Esophagus squamous epithelium (tissue), 5 donors: ENCODE results near the gene HNRNPK. TPM values are rescaled to one million over a fixed set of nuclear protein-coding genes. Genes with fewer than 3 reads are reported as not detected.
A peak's percentile ranks its signal among the peaks of the same experiment; 100 is the strongest.
"Not testable (repeated sequence)": the region's sequence is repeated elsewhere in the genome, so short reads cannot be mapped to it uniquely, and the experiment has no call there.

Experiments used
- DNase-seq: peaks from one replicate; lab custom pipeline; 2025; lab: John Stamatoyannopoulos, UW
- H3K27ac ChIP-seq, 4 donors: fragments of 200-600 bp; sonication (generic); one replicate each; pipeline ENCODE4 v1.5.1; 2016 to 2019; ENCODE audit warnings: mild to moderate bottlenecking in 1 of 4
- H3K27me3 ChIP-seq, 4 donors: fragments of 200-600 bp; sonication (generic); 1 replicate in 3 of 4; 2 replicates in 1 of 4; pipeline versions ENCODE4 v1.5.1 to v1.6.0; 2017 to 2021; ENCODE audit warnings: antibody characterized with exemption in 1 of 4
- H3K36me3 ChIP-seq, 3 donors: fragments of 200-600 bp; sonication (generic); one replicate each; pipeline ENCODE4 v1.5.1; 2016 to 2019
- H3K4me1 ChIP-seq, 3 donors: fragments of 200-600 bp; sonication (generic); one replicate each; pipeline ENCODE4 v1.5.1; 2017 to 2019
- H3K4me3 ChIP-seq, 4 donors: fragments of 200-600 bp; sonication (generic); 1 replicate in 3 of 4; 2 replicates in 1 of 4; pipeline ENCODE4 v1.5.1; 2016 to 2019; ENCODE audit warnings: mild to moderate bottlenecking in 2 of 4, moderate library complexity in 1 of 4
- H3K9me3 ChIP-seq, 3 donors: fragments of 200-600 bp; sonication (generic); one replicate each; pipeline ENCODE4 v1.5.1; 2016 to 2019
- CTCF ChIP-seq, 6 experiments: fragments of 450-650 bp in 4 of 6; fragments of 200-600 bp in 2 of 6; sonication (generic) in 2 of 6; IDR thresholded peaks; one replicate each; pipeline ENCODE4 v1.5.1; 2016 to 2019; ENCODE audit warnings: antibody characterized with exemption in 6 of 6, mild to moderate bottlenecking in 4 of 6, moderate library complexity in 4 of 6
- POLR2A ChIP-seq, 4 donors: fragments of 450-650 bp; IDR thresholded peaks; one replicate each; pipeline ENCODE4 v1.6.1; 2017; ENCODE audit warnings: antibody characterized with exemption in 4 of 4, mild to moderate bottlenecking in 4 of 4, moderate library complexity in 3 of 4
- WGBS, 2 donors: methylation state at CpG; one replicate each; pipeline ENCODE4 v1.1.5; 2018; 5-methylcytosine and 5-hydroxymethylcytosine counted together
- intact Hi-C: fragments of 100-400 bp; cut with DNase I; formaldehyde crosslinking; loops from one replicate; pipeline ENCODE4 v1.15.0; 2022
- total RNA-seq, 4 donors: library from RNA; depleted of rRNA; stranded (reverse); fragments of >200 nt; gene quantifications; one replicate each; pipeline ENCODE4 v1.1.0, GENCODE V29; 2016
- donor health status: DM: yes; HTN: yes; CAD: no.

The HNRNPK gene
- total RNA-seq, 4 donors from 2014 or later, result 348 to 510 (median 452) TPM

GRCh38 chr9:83956436-83957247 is 23.4 kb downstream of the HNRNPK start:
- WGBS, 2 donors, result 5 to 13% methylated on average over 7 to 18 of the region's 57 CpGs

GRCh38 chr9:83956086-83956435 is 24.0 kb downstream of the HNRNPK start:
- H3K4me3 ChIP-seq, result peak overlapping the region; percentile 60 to 93 (median 77)
- 0 to 14% methylated on average over 2 to 23 of the region's 23 CpGs for WGBS, 2 donors
- H3K9me3 ChIP-seq, result no peaks in the 10 kb centered on the region
- peak overlapping the region; percentile 86 to 92 (median 88) for H3K27ac ChIP-seq
- peaks cover 7 to 28% (median 10%) of the 10 kb centered on the region in 3 donors for H3K4me1 ChIP-seq
- H3K27me3 ChIP-seq, result no peaks in the 10 kb centered on the region
- intact Hi-C loops, result no loop called here
- H3K36me3 ChIP-seq, result peaks cover 0 to 33% (median 0%) of the 10 kb centered on the region in 3 donors
- DNase-seq, result no peak
- TF ChIP-seq CTCF (IDR thresholded peaks at IDR 0.05) (no peak), POLR2A (IDR thresholded peaks at IDR 0.05) (no peak)

More at GRCh38 chr9:83956436-83957247, 23.4 kb downstream of the HNRNPK start:
- intact Hi-C loops, result no loop called here
- H3K4me1 ChIP-seq, result peaks cover 7 to 28% (median 10%) of the 10 kb centered on the region in 3 donors
- TF ChIP-seq CTCF (IDR thresholded peaks at IDR 0.05) (no peak), POLR2A (IDR thresholded peaks at IDR 0.05) (no peak)
- peak overlapping the region; percentile 86 to 92 (median 88) for H3K27ac ChIP-seq
- no peaks in the 10 kb centered on the region for H3K9me3 ChIP-seq
- no peaks in the 10 kb centered on the region for H3K27me3 ChIP-seq
- H3K36me3 ChIP-seq, result peaks cover 0 to 30% (median 0%) of the 10 kb centered on the region in 3 donors
- peak overlapping the region; percentile 60 to 93 (median 77) for H3K4me3 ChIP-seq
- no peak for DNase-seq

- WGBS, 2 donors, result no CpG with 5 or more reads among the region's 39 CpGs
- H3K27me3 ChIP-seq, H3K4me1 ChIP-seq, H3K27ac ChIP-seq, H3K4me3 ChIP-seq, DNase-seq, intact Hi-C loops, H3K9me3 ChIP-seq: not testable (repeated sequence)
- peaks cover 0 to 83% (median 0%) of the 10 kb centered on the region in 3 donors for H3K36me3 ChIP-seq
Measured at GRCh38 chr9:83948096-83948495, 31.9 kb downstream of the HNRNPK start.

- no peaks in the 10 kb centered on the region for H3K9me3 ChIP-seq
- 81 to 90% methylated on average over 3 to 5 of the region's 5 CpGs for WGBS, 2 donors
- H3K4me1 ChIP-seq, result peaks cover 0 to 1% (median 0%) of the 10 kb centered on the region in 3 donors
- no peak for DNase-seq
- H3K4me3 ChIP-seq, result no peak overlapping the region
- intact Hi-C loops, result no loop called here
- no peak overlapping the region for H3K27ac ChIP-seq
- H3K27me3 ChIP-seq, result no peaks in the 10 kb centered on the region
- no peak for TF ChIP-seq CTCF (IDR thresholded peaks at IDR 0.05)
- no peak for TF ChIP-seq POLR2A (IDR thresholded peaks at IDR 0.05)
- H3K36me3 ChIP-seq, result peaks cover 0 to 75% (median 0%) of the 10 kb centered on the region in 3 donors
Measured at GRCh38 chr9:83940590-83941303, 39.3 kb downstream of the HNRNPK start.

- TF ChIP-seq POLR2A (IDR thresholded peaks at IDR 0.05) (no peak), CTCF (IDR thresholded peaks at IDR 0.05) (peak; percentile 45 to 75 (median 63))
- no peak for DNase-seq
- Histone ChIP-seq H3K4me1 (peaks cover 0 to 23% (median 8%) of the 10 kb centered on the region in 3 donors), H3K4me3 (no peak overlapping the region), H3K9me3 (no peaks in the 10 kb centered on the region), H3K36me3 (peaks cover 0 to 47% (median 0%) of the 10 kb centered on the region in 3 donors), H3K27me3 (no peaks in the 10 kb centered on the region), H3K27ac (no peak overlapping the region)
- intact Hi-C loops, result loop anchor here (5.0 to 10.0 kb wide), 2 partner anchors 324 to 377 kb away; no protein-coding TSS in a partner anchor
- 23 to 29% methylated on average over 1 of the region's 1 CpG for WGBS, 2 donors
Measured at GRCh38 chr9:83937861-83938455, 42.1 kb downstream of the HNRNPK start.
